Measurements from ENCODE around the gene DLG2.

DNA sequence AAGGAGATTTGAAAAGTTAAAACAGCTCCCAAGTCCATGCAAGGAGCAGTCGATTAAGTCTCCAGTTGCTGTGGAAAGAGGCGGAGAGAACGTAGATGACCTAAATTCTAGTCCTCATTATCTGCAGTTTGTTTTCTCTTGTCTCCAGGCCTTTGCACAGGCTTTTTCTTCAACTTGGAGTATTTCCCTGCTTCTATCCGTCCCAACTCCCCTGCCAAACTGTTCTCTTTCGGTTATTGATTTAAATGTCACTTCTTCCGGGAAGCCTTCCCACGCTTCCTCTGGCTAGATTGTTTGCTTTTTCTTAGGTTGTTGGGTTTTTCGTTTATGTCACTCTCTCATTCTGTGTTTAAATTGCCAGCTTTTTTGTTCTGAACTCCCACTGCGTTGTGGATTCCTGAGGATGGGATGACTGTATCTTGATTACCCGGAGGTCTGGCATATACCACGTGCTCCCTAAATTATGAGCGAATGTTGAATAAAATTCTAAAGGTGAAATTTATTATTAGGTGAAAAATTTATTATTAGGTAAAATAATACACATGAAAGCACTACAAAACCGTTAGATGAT lies 1.7 kb upstream of the DLG2 start:
- TF ChIP-seq CTCF (IDR thresholded peaks at IDR 0.05) (no peak), POLR2A (IDR thresholded peaks at IDR 0.05) (no peak), EP300 (IDR thresholded peaks at IDR 0.05) (no peak)

Measured in tibial nerve (tissue), 4 donors.